NCI-H146 treated with DMSO at 0.1 percent for 48 hours (cell line): Measurements from ENCODE around the gene ARL13B.
"Not testable (repeated sequence)": the region's sequence is repeated elsewhere in the genome, so short reads cannot be mapped to it uniquely, and the experiment has no call there.

ENCODE experiments used
- DNase-seq: peaks from one replicate; lab custom pipeline; 2025; ENCODE audit not compliant: unreplicated experiment; lab: John Stamatoyannopoulos, UW

ARL13B gene

GRCh38 chr3:93979850-93980676 is at the start of gene ARL13B:
ARL13B (plus strand) TSS chr3:93980155; CDS start chr3:93980424, 269 bp downstream.
- DNase-seq: peak; percentile 98

DNA sequence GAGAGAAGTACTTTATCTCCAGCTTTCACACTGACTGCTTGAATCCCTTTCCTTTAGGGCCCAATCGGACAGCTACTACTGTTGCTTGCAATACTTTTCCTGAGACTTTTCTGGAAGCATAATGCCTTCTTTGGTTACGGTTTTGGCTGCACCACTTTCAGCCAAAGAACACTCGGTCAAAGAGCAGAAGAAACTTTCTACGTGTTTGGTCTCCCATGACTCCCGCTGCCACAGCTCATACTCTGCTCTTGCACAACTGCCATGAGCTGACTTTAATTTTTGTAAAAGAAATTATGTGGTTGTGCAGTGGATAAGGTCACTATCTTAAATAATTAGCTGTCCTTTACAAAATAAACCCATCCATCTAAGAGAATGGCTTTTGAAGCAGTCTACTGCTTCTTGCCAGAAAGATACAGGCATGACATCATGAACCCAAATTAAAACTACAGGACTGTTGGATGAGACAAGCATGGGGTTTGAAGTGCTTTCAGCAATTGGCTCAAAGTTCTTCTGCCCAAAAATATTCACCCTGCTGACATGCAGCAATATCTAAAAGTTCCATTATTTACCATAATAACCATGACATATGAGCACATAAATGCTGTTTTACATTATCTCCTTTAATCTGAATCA is 48.2 kb upstream of the ARL13B start:
- no peak for DNase-seq

DNA sequence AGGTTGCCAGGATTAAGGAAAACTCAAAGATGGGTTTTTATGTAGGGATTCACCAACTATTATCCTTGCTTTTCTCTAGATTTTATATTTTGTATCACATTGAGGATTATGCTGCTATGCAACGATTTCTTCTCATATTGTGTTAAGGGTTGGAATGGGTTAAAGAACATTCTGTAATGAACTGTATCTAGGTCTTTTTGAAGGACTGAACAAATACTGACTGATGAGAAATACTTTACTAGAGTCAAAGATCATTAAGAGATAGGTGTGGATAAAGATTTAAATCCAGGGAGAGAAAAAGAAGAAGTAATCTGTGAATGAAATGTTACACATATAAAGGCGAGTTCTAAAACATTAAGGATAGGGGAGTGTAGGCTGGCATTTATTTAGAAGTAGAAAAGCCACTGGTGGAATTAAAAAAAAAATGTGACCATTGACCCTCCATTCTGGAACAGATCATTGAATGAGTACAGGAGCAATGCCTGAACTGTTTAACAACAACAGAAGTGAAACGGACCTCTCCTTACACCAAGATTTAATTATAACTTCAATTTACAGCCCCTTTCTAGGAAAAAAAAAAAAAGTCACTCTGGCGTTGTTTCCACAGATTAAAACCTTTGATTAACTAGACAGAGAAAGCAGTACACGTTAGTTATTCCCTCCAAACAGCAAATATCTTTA is 45.4 kb upstream of the ARL13B start:
- DNase-seq: no peak

DNA sequence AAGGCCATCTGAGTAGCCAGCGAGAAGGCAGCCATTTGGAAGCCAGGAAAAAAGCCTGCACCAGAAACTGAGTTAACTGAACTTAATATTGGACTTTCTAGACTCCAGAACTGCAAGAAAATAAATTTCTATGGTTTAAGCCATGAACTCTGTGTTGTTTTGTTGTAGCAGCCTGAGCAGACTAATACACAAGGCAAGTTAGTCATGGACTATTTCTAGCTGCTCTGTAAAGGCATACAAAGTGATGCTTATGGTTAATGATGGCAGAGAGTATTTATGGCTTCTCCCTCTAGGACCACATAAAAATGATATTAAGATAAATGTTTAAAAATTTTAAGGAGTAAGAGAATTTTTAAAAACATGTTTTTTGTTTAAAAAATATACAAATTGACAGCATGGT is 43.4 kb upstream of the ARL13B start:
- no peak for DNase-seq

DNA sequence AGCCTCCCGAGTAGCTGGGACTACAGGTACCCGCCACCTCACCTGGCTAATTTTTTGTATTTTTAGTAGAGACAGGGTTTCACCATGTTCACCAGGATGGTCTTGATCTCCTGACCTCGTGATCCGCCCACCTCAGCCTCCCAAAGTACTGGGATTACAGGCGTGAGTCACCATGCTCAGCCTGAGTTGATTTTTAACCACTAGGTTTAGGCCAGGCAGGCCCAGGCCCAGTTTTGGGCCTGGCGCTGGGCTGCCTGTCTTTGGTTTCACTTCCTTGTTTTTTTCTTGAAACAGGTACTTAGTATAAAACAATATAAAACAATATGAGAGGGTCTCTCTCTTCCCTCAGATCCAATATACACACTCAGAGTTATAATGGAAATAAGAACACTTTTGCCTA is 42.5 kb upstream of the ARL13B start:
- not testable (repeated sequence) for DNase-seq

DNA sequence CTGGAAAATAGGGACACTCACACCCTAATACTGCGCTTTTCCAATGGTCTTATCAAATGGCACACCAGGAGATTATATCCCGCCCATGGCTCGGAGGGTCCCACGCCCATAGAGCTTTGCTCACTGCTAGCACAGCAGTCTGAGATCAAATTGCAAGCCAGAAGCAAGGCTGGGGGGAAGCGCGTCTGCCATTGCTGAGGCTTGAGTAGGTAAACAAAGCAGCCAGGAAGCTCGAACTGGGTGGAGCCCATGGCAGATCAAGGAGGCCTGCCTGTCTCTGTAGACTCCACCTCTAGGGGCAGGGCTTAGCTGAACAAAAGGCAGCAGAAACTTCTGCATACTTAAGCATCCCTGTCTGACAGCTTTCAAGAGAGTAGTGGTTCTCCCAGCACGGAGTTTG is 30.0 kb upstream of the ARL13B start:
- DNase-seq: not testable (repeated sequence)

DNA sequence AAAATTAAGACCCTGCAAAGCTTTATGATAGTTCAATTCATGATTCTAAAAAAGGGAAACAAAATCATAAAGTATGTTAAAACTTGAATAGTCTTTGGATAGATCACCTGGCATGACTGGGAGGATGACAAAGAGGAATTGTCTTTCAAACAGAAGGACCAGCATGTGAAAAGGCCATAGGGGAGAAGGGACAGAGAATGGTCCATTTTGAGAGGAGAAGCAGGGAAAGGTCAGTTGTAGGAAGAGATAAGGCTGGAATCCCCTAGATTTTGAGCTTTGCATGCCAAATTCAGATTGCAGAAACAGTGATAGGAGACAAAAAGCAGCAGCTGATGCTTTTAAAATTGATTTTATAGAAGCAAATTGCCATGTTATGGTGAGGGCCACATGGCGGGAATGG is 18.9 kb upstream of the ARL13B start:
- DNase-seq: no peak

DNA sequence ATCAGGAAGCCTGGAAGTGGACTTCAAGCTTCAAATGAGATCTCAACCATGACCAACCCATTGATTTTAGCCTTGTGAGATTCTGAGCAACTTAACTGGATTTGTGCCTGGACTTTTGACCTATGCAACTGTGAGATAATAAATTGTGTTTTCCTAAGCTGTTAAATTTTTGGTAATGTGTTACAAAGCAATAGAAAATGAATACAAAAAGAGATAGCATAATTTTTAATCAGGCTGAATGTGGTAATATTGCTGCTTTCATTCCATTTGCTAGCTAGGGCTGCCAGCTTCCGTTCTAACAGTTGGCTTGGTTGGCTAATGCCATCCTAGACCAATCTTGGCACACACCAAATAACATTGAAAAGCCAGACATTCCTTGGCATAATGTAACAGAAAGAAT is 18.5 kb upstream of the ARL13B start:
- DNase-seq: no peak

- no peak for DNase-seq
These were observed 17.2 kb upstream of the ARL13B start for GRCh38 chr3:93962798-93963197.

- not testable (repeated sequence) for DNase-seq
These were observed 14.8 kb upstream of the ARL13B start for GRCh38 chr3:93965106-93965505.

DNA sequence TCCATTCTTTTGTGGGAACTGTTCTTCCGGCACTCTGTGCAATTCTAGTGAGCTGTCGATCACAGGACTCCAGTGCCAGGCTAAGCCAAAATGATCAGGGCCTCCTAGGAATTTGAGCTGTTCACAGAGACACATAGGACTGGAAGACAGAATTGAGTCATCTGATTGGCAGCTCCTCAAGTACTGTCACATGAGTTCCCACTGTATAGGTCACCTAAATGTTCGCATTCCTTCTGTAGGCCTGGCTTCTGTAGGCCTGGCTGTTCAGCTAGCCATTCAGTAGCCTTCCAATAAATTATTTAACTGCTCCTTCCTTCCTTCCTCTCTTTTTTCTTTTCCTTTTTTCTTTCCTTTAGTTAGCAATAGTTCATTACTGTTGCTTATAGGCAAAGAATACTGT is 10.5 kb upstream of the ARL13B start:
- DNase-seq: no peak

GRCh38 chr3:93969997-93970396 is 10.0 kb upstream of the ARL13B start:
- no peak for DNase-seq

- peak; percentile 58 for DNase-seq
These were observed 6.5 kb upstream of the ARL13B start, which contains the start of gene PROS1 for GRCh38 chr3:93973131-93974126. PROS1 (minus strand) TSS chr3:93973896; CDS start chr3:93973749, 147 bp downstream.

DNA sequence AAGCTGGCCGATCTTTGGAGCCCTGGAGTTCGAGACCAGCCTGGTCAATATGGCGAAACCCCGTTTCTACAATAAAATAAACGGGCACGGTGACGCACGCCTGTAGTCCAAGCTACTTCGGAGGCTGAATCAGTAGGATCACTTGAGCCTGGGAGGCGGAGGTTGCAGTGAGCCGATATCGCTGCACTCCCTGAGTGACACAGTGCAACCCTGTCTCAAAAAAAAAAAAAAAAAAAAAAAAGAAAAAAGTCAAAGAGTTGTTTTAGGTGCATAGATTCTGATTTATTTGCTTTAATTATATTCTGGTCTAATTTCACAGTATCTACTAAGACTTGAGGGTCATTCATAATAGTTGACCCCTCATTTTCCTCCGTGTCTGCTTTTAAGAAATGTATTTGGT is 1.7 kb downstream of the ARL13B start:
- no peak for DNase-seq

DNA sequence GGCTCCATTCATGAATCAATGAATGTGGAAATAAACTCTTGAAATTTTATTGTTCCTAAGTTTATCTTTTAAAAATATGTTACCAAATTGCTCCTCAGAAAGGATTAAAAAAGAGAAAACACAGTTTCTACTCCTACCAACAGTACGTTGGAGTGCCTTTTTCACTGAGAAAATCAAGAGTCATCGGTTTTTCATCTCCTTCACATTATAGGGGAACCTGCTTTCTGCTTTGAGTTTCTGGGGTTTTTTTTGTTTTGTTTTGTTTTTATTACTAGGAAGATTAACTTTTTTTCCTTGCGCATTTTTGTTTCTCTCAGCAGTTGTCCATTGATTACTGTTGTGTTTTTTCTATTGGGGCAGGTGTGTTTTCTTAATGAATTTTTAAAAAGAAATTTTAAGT is 3.5 kb downstream of the ARL13B start:
- no peak for DNase-seq

- DNase-seq: no peak
These were observed 4.7 kb downstream of the ARL13B start for GRCh38 chr3:93984618-93985017.

GRCh38 chr3:93988283-93988682 is 8.3 kb downstream of the ARL13B start:
- no peak for DNase-seq

- no peak for DNase-seq
These were observed 8.8 kb downstream of the ARL13B start for GRCh38 chr3:93988764-93989163.

- no peak for DNase-seq
These were observed 9.3 kb downstream of the ARL13B start for GRCh38 chr3:93989241-93989640.

DNA sequence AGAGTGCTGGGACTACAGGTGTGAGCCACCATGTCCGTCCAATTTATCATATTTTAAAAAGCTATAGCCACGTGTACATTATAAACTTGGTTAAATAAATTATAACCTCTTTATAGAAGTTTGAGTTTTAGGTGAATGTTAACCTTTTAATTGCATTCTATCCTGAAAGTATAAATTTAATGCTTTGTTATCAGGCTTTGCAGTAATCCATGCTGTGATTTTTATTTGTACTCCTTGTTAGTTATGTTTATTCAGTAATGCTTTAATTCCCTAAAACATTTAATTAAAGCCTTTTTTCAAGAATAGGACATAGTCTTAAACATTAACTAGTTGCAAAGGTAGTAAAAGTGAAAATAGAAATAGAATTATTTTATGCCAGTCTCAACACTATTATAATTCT is 11.7 kb downstream of the ARL13B start:
- no peak for DNase-seq

GRCh38 chr3:93992207-93992606 is 12.3 kb downstream of the ARL13B start:
- no peak for DNase-seq
